GM19351 (cell line): ENCODE measurements around the gene RYR1.
"Not testable (repeated sequence)": the region's sequence is repeated elsewhere in the genome, so short reads cannot be mapped to it uniquely, and the experiment has no call there.

Experiments used
- ATAC-seq: cut with Tn5 transposase; IDR thresholded peaks from one replicate; pipeline ENCODE4 v1.9.1; 2021; ENCODE audit warnings: mild to moderate bottlenecking, moderate library complexity; ENCODE audit not compliant: unreplicated experiment

RYR1 gene

DNA sequence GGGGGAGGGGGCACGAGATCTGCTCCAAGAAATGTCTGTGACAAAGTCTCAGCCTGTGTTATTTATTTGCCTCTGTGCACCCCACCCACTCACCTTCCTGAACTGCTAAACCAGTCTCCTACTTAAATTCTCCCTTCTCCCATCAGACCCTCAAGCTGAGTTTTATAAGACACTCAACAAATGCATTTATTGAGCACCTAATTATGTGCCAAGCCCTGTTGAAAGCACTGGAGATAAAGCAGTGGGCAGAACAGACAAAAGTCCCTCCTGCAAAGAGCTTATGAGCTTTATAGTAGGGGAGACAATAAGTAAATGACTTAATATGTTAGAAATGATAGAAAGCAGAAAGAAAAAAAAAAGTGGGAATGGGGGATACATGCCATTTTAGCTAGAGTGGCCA lies 34.0 kb upstream of the RYR1 start:
- ATAC-seq = no peak

DNA sequence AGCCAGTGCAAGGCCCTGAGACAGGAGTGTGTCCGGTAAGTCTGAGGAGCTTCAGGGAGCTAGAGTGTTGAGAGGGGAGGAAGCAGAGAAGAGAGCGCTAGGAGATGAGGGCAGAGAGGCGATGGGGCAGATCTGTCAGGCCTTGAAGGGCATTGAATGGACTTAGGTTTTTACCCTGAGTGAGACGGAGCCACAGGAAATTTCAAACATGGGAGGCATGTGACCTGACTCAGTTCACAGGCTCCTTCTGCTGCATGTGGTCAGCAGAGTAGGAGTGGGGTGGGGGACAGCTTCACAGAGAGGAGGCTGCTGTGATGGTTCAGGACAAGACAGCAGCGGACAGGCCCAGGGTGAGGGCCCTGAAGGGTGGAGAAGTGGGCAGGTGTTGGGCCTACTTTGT lies 33.1 kb upstream of the RYR1 start:
- no peak for ATAC-seq

DNA sequence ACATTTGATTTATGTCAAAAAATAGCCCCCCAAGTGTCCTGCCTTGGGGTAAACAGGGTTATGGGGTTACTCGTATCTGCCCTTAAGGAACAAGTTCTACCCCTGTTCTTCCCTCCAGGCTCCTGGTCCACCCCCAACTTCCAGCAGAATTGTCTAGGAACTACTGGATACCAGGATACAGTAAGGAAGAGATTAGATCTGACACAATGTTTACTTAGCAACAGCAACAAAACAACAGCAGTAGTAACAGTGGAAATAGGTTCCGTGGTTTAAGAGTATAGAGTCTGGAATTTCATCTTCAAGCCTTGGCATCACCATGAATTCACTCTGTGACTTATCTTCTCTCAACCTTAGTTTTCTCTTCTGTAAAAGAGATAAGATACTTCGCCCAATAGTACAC lies 32.3 kb upstream of the RYR1 start:
- ATAC-seq = no peak

DNA sequence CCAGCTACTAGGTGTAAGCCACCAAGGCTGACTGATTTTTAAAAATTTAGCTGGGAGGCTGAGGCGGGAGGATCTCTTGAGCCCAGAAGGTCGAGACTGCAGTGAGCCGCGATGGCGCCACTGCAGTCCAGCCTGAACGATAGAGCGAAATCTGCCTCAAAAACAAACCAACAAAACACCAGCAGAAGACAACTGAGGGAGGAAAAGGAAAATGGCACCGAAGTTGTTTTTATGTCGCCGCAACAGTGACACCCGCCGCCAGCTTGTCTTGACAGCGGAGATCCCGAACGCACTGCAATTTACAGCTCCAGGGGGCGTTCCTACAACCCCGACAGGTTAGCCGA lies 30.9 kb upstream of the RYR1 start:
- no peak for ATAC-seq

DNA sequence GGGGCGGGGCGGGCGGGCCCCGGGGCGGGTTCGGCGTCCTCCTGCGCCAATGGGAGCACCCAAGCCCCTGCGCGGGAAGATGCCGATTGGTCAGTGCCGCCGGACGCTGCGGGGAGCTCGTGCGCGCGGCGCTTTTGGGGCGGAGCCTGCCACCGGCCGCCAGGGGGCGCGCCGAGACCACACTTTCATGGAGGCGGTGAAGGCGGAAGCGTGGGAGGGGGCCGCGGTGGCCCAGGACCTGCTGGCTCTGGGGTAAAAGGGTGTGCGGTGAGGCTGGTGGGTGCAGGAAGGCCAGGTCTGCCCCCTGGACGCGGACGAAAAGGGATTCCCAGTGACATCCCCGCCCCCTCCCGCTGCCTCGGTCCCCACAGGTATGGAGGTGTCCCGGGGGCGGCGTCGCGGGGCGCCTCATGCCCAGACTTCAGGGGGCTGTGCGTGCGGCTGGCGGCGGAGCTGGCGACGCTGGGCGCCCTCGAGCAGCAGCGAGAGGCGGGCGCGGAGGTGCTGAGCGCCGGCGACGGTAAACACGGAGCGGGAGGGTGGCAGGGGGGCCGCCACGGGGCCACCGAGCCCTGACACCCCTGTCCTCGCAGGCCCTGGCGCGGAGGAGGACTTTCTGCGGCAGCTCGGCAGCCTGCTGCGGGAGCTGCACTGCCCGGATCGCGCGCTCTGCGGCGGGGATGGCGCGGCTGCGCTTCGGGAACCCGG lies 30.4 kb upstream of the RYR1 start, which contains the start of gene FAM98C:
TSS of gene FAM98C (plus strand) at position 127 of the 708 bp plus-strand sequence. CDS start at position 188, 61 bp downstream.
- peak; percentile 94 for ATAC-seq

DNA sequence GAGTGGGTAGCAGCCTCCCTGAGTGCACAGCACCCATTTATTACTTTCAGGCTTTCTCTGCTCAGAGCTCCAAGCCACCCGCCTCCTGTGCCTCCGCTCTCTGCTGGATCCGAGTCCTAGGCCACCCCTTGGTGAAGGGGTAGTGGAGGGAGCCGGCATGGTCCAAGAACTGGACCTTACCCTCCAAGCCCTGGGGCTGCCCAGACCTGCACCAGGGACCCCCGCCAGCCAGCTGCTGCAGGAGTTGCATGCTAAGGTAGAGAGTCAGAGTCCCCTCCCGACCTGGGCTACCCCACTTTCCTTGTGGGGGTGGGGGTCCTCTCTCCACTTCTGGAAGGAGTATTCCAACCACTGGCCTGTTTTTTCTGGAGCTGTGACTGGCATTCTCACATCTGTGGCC lies 28.6 kb upstream of the RYR1 start:
- ATAC-seq = no peak

DNA sequence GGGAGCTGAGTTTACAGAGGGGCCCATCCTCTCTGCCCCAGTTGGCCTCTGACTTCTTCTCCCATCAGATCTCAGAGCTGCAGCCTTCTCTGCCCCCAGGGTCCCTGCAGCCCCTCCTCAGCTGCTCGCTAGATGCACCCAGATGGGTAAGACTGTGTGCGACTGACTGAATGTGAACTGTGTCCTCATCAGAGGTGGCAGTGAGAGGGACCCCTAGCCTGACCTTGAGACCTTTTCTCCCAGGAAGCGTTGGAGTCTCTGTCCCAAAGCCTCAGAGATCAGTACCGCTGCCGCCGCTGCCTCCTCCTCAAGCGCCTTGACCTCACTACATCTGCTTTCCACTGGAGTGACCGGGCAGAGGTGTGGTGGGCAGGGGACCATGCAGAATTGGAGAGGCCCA lies 28.2 kb upstream of the RYR1 start:
- no peak for ATAC-seq

DNA sequence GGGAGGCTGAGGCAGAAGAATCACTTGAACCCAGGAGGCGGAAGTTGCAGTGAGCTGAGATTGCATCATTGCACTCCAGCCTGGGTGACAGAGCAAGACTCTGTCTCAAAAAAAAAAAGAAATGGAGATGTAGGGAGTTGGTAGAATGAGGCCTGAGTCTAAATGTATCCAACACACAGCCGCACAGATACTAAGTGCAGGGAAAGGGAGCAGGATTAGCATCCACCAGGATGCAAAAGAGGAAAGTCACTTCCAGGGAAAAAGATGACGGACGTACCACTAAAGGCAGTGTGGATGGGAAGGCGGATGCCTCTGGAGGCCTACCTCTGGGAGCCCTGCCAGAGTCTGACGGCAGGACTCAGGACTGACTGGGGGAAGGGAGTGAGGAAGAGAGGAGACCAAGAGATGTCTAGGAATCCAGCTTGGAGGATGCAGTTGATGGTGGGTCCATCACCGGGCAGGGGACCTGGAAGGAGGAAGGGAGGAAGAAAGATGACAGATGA lies 23.8 kb upstream of the RYR1 start:
- no peak for ATAC-seq

DNA sequence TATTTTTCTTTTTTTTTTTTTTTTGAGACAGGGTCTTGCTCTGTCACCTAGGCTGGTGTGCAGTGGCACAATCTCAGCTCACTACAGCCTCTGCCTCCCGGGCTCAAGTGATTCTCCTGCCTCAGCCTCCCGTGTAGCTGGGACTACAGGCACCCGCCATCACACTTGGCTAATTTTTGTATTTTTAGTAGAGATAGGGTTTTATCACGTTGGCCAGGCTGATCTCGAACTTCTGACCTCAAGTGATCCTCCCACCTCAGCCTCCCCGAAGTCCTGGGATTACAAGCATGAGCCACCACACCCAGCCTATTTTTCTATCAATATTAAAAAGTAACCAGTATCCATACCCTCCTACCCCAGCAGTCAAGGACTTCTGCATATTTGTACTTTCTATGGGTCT lies 23.1 kb upstream of the RYR1 start:
- ATAC-seq = not testable (repeated sequence)

DNA sequence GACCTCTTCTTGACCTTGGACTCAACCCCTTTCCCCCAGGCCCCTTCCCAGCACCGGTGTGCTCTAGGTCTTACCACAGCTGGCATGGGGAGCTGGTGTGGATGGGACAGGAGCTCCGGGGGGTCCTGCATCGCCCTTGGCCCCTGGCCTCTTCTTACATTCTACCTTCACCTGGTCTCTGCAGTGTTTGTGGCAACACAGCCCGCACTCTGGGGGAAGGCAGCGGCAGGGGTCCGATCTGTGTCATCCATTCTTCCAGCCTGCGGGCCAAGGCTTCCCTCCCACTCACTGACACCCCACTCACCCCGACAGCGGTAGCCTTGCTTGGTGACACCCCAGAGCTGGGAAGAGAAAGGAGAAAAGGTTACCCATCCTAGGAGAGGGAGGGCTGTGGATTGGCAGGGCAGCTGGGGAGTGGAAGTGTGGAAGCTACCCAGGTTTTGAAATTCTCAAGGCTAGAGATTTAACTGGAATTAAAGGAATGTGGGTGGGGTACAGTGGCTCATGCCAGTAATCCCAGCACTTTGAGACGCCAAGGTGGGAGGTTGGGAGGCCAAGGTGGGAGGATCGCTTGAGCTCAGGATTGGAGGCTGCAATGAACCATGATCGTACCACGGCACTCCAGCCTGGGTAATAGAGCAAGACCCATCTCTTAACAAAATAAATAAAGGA lies 22.3 kb upstream of the RYR1 start:
- no peak for ATAC-seq

DNA sequence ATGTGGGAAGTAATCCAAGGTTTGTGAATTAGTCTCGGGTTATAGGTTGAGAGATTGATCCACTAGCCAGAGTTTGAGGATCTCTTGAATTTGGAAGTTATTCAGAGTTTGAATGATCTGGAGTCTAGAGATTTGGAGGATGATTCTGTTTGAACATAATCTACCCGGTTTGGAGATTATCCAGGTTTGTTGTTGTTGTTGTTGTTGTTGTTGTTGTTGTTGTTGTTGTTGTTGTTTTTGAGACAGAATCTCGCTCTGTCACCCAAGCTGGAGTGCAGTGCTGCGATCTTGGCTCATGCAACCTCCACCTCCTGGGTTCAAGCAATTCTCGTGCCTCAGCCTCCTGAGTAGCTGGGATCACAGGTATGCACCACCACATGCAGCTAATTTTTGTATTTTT lies 21.6 kb upstream of the RYR1 start:
- not testable (repeated sequence) for ATAC-seq

DNA sequence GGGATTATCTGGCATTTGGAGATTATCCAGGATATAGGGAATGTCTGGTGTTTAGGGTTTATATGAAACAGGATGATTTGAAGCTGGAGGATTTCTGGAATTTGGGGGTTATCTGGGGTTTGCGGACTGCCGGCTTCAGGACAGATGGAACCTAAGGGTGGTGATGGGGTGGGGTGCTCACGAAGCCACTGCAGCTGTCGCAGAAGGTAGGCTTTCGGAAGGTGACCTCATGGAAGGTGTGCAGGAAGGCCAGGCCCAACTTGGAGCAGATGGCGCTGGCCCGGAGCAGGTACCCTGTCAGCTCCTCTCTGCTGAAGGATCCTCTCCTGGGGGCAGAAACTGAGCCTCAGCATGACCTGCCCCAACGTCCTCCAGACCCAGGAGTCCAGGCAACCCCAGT lies 21.0 kb upstream of the RYR1 start:
- ATAC-seq = no peak

DNA sequence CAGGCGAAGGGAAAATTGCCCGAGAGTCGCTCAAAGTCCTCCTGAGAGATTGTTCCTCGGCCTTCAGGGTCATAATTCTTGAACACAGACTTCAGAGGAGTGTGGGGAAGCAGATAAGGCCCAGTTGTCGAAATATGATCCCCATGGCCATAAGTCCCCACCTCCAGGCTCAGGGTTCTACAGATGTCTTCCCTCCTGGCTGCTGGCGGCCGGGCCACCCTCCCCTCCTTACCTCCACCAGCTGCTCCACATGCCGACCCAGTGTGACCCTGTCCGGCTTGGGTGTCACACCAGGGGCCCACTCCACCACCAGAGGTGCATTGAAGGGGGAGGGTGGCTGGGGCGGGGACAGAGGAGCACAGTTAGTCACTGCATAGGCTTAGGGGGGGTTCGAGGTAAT lies 20.5 kb upstream of the RYR1 start:
- no peak for ATAC-seq

DNA sequence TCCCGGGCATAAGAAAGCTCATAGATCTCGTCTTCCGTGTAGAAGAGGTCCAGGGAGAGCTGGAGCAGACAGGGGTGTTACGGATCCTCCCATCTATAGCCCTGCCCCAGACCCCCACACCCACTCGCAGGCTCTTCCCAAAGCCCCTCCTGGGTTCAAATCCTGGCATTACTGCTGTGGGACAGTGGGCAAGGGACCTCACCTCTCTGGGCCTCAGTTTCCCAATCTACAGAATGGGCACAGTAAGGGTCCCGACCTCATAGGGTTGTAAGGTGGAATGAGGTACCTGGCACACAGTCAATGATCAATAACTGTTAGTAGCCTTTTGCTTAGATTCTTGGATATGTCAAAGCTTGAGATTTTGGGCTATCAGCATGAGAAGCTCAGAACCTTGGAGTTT lies 20.1 kb upstream of the RYR1 start:
- ATAC-seq = no peak

DNA sequence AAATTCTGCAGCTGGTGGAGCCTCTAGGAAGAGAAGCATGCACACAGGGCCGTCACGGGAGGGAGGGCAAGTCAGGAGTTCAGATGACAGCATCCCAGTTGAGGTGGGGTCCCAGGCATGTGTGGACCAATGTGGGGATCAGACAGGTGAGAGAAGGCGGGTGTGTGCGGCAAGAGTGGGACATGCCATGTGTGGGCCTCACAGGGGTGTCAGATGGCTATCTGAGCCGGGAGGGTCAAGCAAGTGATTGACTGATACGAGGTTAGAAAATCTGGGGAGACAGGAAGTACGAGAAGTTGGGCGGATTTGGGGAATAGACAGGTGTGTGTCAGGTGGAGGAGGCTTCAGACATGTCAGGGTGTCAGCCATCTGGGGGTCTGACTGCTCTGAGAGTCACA lies 16.3 kb upstream of the RYR1 start:
- ATAC-seq = no peak

DNA sequence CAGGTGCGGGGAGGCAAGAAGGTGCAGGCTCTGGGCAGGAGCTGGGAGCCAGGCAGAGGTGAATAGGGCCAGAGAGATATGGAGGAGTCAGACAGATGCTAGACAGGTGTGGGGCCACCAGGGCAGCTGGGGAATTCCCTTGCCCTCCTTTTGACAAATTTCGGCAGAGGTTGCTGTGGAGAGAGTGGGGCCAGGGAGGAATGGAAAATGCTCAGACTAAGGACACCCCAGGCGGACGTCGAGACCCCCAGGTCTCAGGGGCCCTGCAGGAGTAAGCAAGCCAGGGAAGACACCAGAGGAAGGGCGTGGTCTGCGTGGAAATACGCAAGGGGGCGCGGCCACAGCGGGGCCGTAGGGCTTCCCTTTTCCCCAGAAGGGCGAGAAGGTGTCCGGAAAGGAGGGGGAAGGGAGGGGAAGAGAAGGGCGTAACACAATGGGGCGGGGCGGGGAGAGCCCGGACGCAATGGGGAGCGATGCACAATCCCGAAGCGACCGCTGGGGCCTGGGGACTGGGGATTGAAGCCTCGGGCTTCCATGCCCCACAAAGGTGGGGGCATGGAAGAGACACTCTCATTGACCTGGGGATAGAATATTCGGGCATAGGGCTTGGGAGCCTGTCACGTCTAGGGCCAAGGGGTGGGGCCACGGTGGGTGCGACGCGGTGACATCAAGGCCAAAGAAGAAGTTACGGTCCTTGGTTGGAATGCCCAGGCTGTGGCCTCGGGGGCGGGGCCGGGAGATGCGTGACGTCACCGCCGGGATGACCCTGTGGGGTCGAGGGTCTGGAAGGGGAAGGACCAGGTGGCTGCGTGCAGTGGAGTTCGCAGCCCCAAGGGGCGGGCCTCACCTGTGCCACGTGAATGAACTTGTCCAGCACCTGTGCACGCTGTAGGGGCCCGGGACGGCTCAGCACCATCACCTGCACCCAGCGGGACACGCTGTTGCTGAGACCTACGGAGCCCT lies 15.7 kb upstream of the RYR1 start:
- ATAC-seq = no peak

DNA sequence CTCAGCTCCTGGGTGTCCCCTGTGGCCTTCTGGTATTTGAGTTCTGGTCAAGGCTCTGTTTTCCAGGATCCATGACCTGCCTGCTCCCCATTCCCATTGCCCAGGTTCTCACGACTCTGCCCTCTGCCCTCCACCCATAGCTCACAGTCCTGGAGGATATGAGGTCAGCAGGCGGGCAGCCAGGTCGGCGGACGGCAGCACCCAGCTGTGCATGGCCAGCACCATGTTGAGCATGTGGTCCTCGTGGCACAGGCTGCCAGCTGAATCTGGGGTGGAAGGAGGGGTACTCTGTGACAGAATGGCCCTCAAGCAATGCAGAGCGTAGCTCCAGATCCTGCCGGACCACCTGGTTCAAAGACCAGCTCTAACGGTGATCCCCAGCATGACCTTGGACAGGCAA lies 12.6 kb upstream of the RYR1 start:
- no peak for ATAC-seq

DNA sequence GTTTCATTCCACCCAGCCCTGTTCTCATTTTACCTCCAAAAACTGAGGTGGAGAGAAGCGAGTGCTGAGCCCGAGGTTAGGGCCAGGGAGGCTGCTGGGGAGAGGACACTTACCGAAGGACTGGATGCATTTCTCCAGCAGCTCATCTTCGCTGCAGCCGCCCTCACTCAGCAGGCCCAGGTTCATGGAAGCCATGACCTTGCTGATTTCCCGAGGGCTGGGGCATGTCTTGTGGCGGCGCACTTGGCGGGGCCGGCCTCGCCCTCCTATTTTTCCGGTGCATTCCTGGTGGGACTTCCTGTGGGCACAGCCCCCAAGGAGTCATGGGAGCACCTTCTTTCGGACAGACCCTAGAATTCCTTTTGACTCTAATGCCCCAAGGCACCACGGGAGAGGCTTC lies 11.6 kb upstream of the RYR1 start:
- no peak for ATAC-seq

DNA sequence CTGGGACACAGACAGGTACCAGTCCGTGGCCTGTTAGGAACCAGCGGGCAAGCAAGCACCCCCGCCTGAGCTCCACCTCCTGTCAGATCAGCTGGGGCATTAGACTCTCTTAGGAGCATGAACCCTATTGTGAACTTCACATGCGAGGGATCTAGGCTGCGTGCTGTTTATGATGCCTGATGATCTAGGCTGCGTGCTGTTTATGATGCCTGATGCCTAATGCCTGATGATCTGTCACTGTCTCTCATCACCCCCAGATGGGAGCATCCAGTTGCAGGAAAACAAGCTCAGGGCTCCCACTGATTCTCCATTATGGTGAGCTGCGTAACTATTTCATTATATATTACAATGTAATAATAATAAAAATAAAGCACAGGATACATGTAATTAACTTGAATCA lies 11.1 kb upstream of the RYR1 start:
- ATAC-seq = no peak

DNA sequence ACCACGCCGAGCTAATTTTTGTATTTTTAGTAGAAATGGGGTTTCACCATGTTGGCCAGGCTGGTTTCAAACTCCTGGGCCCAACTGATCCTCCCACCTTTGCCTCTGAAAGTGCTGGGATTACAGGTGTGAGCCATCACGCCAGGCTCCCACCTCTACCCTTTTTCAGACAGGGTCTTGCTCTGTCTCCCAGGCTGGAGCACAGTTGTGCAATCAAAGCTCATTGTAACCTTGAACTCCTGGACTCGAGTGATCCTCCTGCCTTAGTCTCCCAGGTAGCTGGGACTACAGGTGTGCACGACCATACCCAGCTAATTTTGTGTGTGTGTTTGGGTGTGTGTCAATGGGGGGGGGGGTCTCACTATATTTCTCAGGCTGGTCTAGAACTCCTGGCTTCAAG lies 9.2 kb upstream of the RYR1 start:
- no peak for ATAC-seq

DNA sequence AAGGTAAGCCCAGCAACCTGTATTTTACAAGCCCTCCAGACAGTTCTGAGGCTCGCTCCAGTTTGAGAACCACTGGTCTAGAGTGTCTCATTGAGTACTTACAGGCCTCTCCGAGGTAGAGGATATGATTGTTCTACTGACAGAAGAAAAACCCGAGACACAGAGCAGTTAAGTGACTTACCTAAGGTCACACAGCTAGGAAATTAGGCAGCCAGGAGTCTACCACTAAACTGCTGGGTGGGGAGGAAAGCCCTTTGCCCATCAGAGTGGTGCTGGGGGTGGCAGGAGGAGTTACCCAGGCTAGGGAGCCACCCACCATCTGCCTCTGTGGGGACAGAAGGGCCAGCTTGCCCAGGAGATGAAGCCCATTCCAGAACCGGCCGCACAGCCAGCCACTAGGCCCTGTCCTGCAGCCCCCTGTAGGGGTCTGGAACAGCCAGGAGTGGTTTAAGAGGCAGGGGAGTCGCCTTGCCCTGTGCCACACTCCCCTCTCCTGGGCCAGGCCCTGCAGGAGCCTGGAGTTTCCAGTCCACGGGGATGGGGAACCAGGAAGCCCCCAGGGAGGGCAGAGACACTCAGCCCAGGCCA lies 8.2 kb upstream of the RYR1 start:
- ATAC-seq = no peak
